Breast epithelium (tissue), 4 donors: ENCODE measurements around the gene PROX2. TPM values are rescaled to one million over a fixed set of nuclear protein-coding genes. Genes with fewer than 3 reads are reported as not detected.
A peak's percentile ranks its signal among the peaks of the same experiment; 100 is the strongest.

ENCODE experiments used
- DNase-seq, 2 donors: peaks; one replicate each; pipeline ENCODE4 v3.0.0-alpha.2; 2019; ENCODE audit warnings: low spot score in 2 of 2
- H3K27ac ChIP-seq, 2 donors: fragments of 200-600 bp; sonication (generic) in 1 of 2; one replicate each; pipeline ENCODE4 v1.5.1; 2016 to 2019; ENCODE audit warnings: mild to moderate bottlenecking in 1 of 2
- H3K27me3 ChIP-seq, 2 donors: fragments of 200-600 bp; sonication (generic) in 1 of 2; one replicate each; pipeline versions ENCODE4 v1.5.1 to v1.6.0; 2017 to 2019; ENCODE audit warnings: control low read depth in 1 of 2, mild to moderate bottlenecking in 1 of 2
- H3K36me3 ChIP-seq: fragments of 200-600 bp; one replicate; pipeline ENCODE4 v1.5.1; 2019
- H3K4me1 ChIP-seq, 2 donors: fragments of 200-600 bp; sonication (generic); one replicate each; pipeline ENCODE4 v1.5.1; 2016 to 2019; ENCODE audit warnings: control low read depth in 1 of 2
- H3K4me3 ChIP-seq, 3 donors: fragments of 200-600 bp; sonication (generic); 1 replicate in 2 of 3; 2 replicates in 1 of 3; pipeline ENCODE4 v1.5.1; 2016 to 2019; ENCODE audit warnings: mild to moderate bottlenecking in 3 of 3, moderate library complexity in 2 of 3
- H3K9me3 ChIP-seq, 2 donors: fragments of 200-600 bp; sonication (generic) in 1 of 2; one replicate each; pipeline ENCODE4 v1.5.1; 2016 to 2019; ENCODE audit warnings: control low read depth in 1 of 2
- CTCF ChIP-seq, 3 donors: fragments of 450-650 bp; IDR thresholded peaks; one replicate each; pipeline ENCODE4 v1.5.1; 2016 to 2017; ENCODE audit warnings: antibody characterized with exemption in 3 of 3, mild to moderate bottlenecking in 3 of 3, moderate library complexity in 3 of 3
- POLR2A ChIP-seq: fragments of 450-650 bp; IDR thresholded peaks from one replicate; pipeline ENCODE4 v1.6.1; 2016; ENCODE audit warnings: antibody characterized with exemption, mild to moderate bottlenecking, moderate library complexity
- POLR2AphosphoS5 ChIP-seq, 3 donors: sonication (generic); formaldehyde crosslinking; IDR thresholded peaks; one replicate each; pipeline ENCODE4 v1.6.1; 2017; ENCODE audit warnings: antibody characterized with exemption in 3 of 3
- intact Hi-C: fragments of 100-400 bp; cut with DNase I; formaldehyde crosslinking; loops from one replicate; pipeline ENCODE4 v1.15.1; 2023; ENCODE audit warnings: low total_unique reads
- total RNA-seq, 3 donors: library from RNA; depleted of rRNA; stranded (reverse); fragments of >200 nt; gene quantifications; one replicate each; pipeline ENCODE4 v1.1.0, GENCODE V29; 2016

The PROX2 gene
- total RNA-seq, 3 donors from 2014 or later, result not detected

DNA sequence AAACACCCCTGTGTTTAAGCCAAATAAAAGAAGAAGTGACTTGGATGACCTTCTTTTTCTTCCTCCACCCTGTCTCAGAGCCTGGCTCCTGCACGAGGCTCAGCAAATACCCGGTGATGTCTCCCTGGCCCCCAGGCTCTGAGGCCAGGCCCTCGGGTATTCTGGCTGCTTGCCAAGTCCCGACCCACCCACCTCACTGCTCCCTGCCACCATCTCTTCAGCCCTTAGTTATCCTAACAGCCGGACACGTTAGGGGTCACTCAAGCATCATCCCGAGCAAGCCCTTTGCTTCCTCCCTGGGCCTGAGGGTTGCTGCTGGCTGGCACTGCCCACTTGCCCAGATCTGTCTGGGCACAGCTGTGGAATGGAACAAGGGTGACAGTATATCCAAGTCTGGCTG is 39.9 kb upstream of the PROX2 start:
- Histone ChIP-seq H3K27ac (peak overlapping the region; percentile 33 to 76), H3K4me3 (no peak overlapping the region), H3K36me3 (no peaks in the 10 kb centered on the region), H3K27me3 (no peaks in the 10 kb centered on the region), H3K4me1 (peaks cover 6 to 19% of the 10 kb centered on the region in 2 donors), H3K9me3 (no peaks in the 10 kb centered on the region)
- TF ChIP-seq CTCF (IDR thresholded peaks at IDR 0.05), result no peak
- TF ChIP-seq POLR2AphosphoS5 (IDR thresholded peaks at IDR 0.05), result no peak
- TF ChIP-seq POLR2A, result no peak
- no peak for DNase-seq
- intact Hi-C loops, result loop anchor here (10.0 kb wide), 1 partner anchor 169 kb away; no protein-coding TSS in a partner anchor

DNA sequence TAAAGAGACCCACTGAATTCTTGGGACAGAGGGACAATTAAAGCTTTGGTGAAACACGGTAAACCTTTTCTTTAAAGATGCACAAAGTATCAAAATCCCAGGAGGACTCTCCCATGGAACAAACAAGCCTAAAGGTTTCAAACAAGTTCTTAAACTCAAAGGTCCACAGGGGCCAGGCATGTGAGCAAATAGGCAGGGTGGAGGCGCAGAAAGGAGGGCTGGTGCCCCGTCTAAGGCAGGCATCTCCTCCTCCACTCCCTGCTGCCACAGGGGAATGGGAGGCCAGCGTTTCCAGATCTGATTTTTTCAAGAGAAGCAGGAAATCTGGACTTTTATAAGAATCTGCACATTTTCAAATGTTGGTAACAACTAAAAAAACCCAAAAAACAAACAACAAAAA is 39.5 kb upstream of the PROX2 start:
- no peaks in the 10 kb centered on the region for H3K27me3 ChIP-seq
- no peaks in the 10 kb centered on the region for H3K9me3 ChIP-seq
- no peak overlapping the region for H3K4me3 ChIP-seq
- TF ChIP-seq POLR2A (no peak), CTCF (IDR thresholded peaks at IDR 0.05) (no peak), POLR2AphosphoS5 (IDR thresholded peaks at IDR 0.05) (no peak)
- no peak for DNase-seq
- intact Hi-C loops, result loop anchor here (10.0 kb wide), 1 partner anchor 169 kb away; no protein-coding TSS in a partner anchor
- H3K4me1 ChIP-seq, result peaks cover 6 to 19% of the 10 kb centered on the region in 2 donors
- H3K36me3 ChIP-seq, result no peaks in the 10 kb centered on the region
- peak overlapping the region in 1 of 2 donors; percentile 76 for H3K27ac ChIP-seq

DNA sequence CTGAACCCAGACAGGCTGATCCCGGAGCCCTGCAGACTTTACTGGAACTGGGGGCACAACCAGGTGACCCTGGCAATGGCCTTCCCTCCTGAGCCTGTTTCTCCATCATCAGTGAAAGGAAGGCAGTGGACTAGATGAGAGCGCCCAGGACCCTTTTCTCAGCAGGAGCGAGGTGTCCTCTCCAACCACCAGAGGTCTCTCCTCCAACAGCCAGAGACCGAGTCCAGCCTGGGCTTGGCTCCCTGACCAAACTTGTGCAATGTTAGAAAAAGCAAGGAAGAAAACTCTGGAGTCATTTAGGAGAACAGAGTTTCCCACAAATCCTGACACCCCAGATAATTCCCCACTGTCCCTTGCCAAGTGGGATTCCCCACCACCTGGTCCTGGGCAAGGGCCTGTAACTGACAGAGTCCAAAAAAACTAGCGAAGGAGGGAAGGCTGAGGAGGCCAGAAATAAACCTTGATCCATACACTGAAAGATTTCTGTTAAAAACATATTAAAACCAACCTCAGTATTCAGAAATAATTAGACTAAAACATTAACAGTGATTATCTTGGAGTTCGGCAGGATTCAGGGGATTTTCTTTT is 38.1 kb upstream of the PROX2 start:
- Histone ChIP-seq H3K27me3 (no peaks in the 10 kb centered on the region), H3K9me3 (no peaks in the 10 kb centered on the region), H3K4me1 (peaks cover 6 to 19% of the 10 kb centered on the region in 2 donors), H3K27ac (peak overlapping the region; percentile 11 to 76), H3K36me3 (no peaks in the 10 kb centered on the region), H3K4me3 (no peak overlapping the region)
- TF ChIP-seq CTCF (IDR thresholded peaks at IDR 0.05) (peak; percentile 34 to 76 (median 68)), POLR2AphosphoS5 (IDR thresholded peaks at IDR 0.05) (peak in 2 of 3 donors; percentile 46 to 53), POLR2A (no peak)
- intact Hi-C loops, result loop anchor here (10.0 kb wide), 1 partner anchor 171 kb away; no protein-coding TSS in a partner anchor
- peak; percentile 64 to 67 for DNase-seq

DNA sequence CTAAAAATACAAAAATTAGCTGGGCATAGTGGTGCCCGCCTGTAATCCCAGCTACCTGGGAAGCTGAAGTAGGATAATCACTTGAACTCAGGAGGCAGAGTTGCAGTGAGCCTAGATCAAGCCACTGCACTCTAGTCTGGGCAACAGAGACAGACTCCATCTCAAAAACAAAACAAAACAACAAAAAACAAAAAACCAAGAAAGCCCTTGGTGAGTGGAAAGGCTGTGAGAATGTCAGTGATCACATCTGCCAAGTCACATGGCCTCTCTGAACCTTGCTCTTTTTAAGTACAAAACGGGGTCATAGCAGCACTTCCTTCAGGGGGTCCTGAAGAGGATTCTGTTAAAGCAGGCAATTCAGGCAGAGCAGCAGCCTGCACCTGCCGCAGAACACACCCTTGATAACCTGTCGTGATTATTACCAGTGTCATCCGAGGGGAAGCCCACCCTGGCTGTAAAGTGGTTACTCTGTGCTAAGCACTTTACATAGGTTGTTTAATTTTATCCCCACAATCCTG is 37.5 kb upstream of the PROX2 start:
- Histone ChIP-seq H3K4me1 (peaks cover 5 to 15% of the 10 kb centered on the region in 2 donors), H3K27me3 (no peaks in the 10 kb centered on the region), H3K27ac (peak overlapping the region in 1 of 2 donors; percentile 76), H3K4me3 (no peak overlapping the region), H3K36me3 (no peaks in the 10 kb centered on the region), H3K9me3 (no peaks in the 10 kb centered on the region)
- intact Hi-C loops, result loop anchor here (10.0 kb wide), 1 partner anchor 171 kb away; no protein-coding TSS in a partner anchor
- TF ChIP-seq CTCF (IDR thresholded peaks at IDR 0.05) (no peak), POLR2A (no peak), POLR2AphosphoS5 (IDR thresholded peaks at IDR 0.05) (no peak)
- DNase-seq, result no peak

- Histone ChIP-seq H3K27ac (peak overlapping the region in 1 of 2 donors; percentile 32), H3K9me3 (no peaks in the 10 kb centered on the region), H3K36me3 (no peaks in the 10 kb centered on the region), H3K4me3 (no peak overlapping the region), H3K27me3 (no peaks in the 10 kb centered on the region), H3K4me1 (peaks cover 0 to 11% of the 10 kb centered on the region in 2 donors)
- intact Hi-C loops, result loop anchor here (10.0 kb wide), 1 partner anchor 172 kb away; no protein-coding TSS in a partner anchor
- TF ChIP-seq POLR2A (no peak), CTCF (IDR thresholded peaks at IDR 0.05) (no peak), POLR2AphosphoS5 (IDR thresholded peaks at IDR 0.05) (no peak)
- DNase-seq, result no peak
These were observed 36.9 kb upstream of the PROX2 start for GRCh38 chr14:74912801-74913200.
